GM19328 (cell line): ENCODE results near the gene NCAPH2.
"Not testable (repeated sequence)": the region's sequence is repeated elsewhere in the genome, so short reads cannot be mapped to it uniquely, and the experiment has no call there.

ENCODE experiments used
- ATAC-seq: cut with Tn5 transposase; IDR thresholded peaks from one replicate; pipeline ENCODE4 v1.9.1; 2021; ENCODE audit warnings: mild to moderate bottlenecking, moderate library complexity; ENCODE audit not compliant: unreplicated experiment

NCAPH2 gene

GRCh38 chr22:50516891-50517290 lies 8.9 kb downstream of the NCAPH2 start:
- no peak for ATAC-seq

DNA sequence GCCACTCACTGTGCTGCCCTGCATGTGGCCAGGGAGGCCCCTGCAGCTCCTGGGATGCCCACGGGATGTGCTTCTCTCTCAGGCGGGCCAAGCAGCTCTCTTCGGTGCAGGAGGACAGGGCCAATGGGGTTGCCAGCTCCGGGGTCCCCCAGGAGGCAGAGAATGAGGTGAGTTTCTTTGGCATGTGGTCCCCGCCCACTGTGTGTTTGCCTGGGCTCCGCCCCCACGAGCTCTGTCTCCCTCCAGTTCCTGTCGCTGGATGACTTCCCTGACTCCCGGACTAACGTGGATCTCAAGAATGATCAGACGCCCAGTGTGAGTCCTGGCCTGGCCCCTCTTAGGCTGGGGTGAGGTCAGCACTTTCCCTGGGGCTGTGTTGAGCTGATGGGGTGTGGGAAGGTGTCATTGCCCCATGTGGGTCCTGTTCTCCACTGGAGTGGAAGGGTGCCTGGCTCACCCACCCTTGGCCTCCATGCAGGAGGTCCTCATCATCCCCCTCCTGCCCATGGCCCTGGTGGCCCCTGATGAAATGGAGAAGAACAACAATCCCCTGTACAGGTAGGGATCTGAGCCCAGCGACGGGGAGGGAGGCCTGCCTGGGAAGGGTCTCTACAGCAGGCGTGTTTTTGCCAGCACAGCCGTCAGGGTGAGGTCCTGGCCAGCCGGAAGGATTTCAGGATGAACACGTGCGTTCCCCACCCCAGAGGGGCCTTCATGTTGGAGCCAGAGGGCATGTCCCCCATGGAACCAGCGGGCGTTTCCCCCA lies 9.7 kb downstream of the NCAPH2 start:
- no peak for ATAC-seq

DNA sequence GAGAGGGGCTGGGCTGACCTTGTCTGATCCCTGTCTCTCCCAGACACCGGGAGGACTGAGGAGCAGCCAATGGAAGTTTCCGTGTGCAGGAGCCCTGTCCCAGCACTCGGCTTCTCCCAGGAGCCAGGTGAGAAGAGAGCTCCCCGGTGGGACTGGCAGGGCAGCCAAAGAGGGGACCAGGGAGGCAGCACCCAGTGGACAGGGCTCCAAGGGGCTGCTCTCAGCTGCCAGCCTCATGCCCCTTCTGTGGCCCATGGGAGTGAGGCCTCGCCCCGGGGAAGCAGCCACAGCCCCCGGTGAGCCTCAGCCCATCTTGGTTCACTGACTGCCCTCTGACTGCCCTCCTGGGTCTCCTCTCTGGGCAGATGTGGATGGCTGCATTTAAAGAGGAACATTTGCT lies 10.6 kb downstream of the NCAPH2 start:
- no peak for ATAC-seq

DNA sequence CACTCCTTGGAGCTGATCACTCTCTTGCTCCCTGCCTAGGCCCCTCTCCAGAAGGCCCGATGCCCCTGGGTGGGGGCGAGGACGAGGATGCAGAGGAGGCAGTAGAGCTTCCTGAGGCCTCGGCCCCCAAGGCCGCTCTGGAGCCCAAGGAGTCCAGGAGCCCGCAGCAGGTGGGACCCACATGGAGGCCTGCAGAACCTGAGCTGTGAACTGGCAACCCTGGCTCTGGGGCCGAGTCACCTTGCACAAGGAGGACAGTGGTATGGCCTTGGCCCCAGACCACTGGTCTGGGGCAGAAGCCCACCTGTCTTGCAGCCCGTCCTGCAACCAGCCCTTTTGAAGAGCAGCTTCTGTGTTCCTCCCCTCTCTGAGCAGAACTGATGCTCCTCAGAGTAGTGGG lies 11.1 kb downstream of the NCAPH2 start:
- ATAC-seq, result no peak

DNA sequence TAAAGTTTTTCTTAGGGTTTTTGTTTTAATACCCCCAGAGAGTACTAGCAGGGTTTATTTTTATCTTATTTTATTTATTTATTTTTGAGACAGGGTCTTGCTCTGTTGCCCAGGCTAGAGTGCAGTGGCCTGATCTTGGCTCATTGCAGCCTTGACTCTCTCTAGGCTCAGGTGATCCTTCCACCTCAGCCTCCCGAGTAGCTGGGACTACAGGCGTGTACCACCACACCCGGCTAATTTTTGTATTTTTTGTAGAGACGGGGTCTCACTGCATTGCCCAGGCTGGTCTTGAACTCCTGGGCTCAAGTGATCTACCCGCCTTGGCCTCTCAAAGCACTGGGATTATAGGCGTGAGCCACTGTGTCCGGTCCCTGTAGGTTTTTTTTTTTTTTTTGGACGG lies 12.2 kb downstream of the NCAPH2 start:
- ATAC-seq, result not testable (repeated sequence)

GRCh38 chr22:50520826-50521453 lies 12.9 kb downstream of the NCAPH2 start:
- ATAC-seq, result no peak

DNA sequence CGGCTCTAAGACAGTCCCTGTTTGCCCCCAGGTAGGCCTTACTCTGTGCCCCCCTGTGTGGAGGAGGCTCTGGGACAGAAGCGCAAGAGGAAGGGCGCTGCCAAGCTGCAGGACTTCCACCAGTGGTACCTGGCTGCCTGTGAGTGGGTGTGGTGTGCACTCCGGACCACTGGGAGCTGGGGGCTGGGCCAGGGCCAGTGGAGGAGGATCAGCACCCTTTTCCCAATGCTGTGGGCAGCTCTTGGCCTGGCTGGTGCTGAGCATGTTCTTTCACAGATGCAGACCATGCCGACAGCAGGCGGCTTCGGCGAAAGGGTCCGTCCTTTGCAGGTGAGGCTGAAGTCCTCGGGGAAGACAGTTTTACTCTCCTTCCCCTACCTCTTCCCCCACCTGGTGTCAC lies 13.7 kb downstream of the NCAPH2 start:
- no peak for ATAC-seq

GRCh38 chr22:50522208-50522805 lies 14.3 kb downstream of the NCAPH2 start:
- ATAC-seq, result no peak

GRCh38 chr22:50522806-50523438 lies 14.9 kb downstream of the NCAPH2 start:
- no peak for ATAC-seq

- no peak for ATAC-seq
Measured at GRCh38 chr22:50523458-50523805, 15.4 kb downstream of the NCAPH2 start.

DNA sequence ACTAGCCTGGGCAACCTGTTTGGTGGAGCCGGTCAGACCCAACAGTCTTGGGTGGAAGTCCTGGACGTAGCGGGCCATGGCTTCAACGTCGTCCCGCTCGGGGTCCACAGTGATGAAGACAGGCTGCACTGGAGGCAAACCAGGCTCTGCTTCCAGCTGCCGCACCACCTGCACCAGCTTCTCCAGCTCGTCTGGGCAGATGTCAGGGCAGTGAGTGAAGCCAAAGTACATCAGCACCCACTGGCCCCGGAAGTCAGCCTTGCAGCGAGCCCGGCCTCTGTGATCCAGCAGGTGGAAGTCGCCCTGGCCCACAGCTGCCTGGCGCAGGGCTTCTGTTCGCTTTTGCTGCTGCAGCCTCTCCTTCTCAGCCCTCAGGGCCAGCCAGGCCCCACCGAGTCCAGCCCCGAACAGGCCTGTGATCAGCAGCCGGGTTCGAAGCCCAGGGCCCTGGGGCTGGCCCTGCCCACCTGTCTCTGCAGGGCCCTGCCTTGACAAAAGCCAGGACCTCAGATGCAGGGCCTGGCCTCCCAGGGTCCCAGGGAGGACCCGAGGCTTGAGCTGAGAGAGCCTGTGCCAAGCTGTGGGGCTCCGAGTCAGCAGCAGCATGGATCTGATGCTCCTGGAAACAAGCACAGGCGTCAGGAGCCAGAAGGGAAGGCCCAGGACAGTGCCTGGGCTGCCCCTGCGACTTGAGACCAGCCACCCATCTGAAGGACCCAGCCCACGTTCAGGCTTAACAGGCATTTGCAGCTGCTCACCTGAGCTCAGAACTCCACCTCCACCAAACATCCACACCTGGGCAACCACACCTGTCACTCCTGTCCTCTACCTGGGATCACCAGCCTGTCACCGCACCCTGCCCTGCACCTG lies 16.0 kb downstream of the NCAPH2 start:
- no peak for ATAC-seq

DNA sequence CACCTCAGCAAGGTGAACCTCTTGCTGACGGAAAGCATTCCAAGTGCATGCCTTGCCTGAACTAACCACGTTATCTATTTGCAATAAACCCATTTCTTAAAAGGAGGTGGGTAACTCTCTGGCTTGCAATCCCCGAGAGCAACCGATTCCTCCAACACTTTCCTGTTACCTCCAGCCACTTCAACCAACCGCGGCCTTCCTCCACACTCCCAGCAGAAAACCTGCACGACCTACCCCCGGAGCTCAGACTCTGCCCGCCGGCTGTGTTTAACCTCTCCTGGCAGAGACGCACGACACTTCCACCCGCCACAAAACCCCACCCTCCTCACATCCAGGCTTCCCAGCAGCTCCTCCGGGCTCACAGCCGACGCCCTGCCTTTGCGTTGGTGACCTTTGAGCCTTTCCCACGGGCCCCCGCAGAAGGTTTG lies 16.7 kb downstream of the NCAPH2 start:
- ATAC-seq, result no peak

DNA sequence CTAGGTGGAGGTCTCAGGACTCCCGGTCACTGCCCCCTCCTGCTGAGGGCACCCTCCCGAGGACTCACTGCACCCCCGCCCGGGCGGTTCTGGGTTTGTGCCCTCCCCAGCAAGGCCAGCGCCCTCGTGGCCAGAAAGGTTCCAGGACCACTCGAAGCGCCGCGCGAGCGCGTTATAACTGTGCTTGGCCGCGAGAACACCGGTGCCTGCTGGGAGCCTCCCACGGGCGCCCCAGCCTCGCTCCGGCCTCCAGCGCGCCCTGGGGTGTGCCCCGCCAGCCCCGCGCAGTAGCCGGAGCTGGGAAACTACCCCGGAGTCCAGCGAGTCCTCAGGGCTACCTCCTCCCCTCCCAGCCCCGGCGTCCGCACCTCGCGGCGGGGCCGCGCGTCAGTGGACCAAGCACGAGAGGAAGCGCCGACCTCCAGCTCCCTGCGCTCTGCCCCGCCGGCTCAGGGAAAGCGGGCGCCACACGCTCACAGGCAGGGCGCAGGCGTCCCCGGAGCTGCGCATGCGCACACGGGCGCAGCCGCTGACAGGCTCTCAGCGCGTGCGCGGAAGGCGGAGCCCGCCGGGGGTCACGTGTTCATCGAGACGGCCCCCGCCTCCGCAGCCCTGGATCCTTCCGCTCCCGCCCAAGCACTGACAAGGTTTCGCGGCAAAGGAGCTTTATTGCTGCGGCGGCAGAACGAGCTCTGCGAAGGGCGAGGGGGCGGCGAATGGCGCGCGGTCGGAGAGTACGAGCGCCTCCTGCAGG lies 17.3 kb downstream of the NCAPH2 start, which contains the start of gene SCO2:
Gene SCO2, minus strand, starts transcription at position 495 of the 754 bp plus-strand sequence. CDS start 1,187 bp downstream, outside the sequence.
- peak; percentile 33 for ATAC-seq

GRCh38 chr22:50525858-50526107 lies 17.8 kb downstream of the NCAPH2 start:
- ATAC-seq, result peak; percentile 16

- ATAC-seq, result peak; percentile 24
Measured at GRCh38 chr22:50526108-50526833, 18.2 kb downstream of the NCAPH2 start.

DNA sequence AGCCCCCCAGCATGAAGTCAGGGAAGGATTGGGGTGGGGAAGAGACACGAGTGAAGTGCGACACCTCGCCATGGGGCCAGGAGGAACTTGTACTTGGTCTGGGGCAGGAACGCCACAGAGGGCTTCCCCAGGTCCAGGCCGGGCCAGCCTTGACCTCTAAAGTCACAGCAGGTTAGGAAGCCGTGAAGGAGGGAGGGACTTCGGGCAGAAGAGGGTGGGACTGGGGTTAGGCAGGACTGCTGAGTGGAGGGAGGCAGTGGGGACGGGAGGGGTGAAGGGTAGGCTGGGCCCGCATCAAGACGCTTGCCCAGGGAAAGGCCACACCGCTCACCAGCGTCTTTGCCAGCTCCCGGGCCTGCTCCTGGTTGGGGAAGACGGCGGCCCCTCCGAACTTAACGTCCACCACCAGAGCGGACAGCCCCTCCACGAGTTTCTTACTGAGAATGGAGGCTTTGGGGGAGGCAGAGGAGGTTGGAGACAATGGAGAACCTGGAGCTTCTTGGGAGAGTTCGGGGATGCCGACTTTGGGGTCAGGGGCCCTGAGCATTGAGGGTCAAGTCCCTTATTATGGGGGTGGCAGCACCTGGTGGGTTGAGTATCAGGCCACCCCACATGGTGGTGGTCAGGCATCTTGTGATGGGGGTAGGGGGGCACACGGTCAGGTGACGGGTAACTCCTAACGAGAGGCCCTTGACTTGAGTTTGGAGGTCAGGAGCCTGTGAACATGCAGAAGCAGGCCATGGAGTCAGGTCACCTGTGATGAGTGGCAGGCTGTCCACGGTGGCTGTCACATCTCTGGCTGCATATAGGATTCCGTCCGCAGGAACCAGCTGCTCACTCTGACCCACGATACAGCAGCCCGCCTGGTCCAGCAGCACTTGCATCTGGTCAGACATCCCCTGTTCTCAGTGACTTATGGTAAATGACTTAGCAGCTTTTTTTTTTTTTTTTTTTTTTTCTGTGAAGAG lies 19.1 kb downstream of the NCAPH2 start:
- ATAC-seq, result no peak

GRCh38 chr22:50527921-50528681 lies 20.1 kb downstream of the NCAPH2 start:
- no peak for ATAC-seq
